HG03060 (cell line): ENCODE results near the gene DDT.
"Not testable (repeated sequence)": the region's sequence is repeated elsewhere in the genome, so short reads cannot be mapped to it uniquely, and the experiment has no call there.

Experiments used
- ATAC-seq: cut with Tn5 transposase; IDR thresholded peaks from one replicate; pipeline ENCODE4 v1.9.1; 2021; ENCODE audit warnings: low read depth, moderate number of reproducible peaks; ENCODE audit not compliant: unreplicated experiment

The DDT gene

GRCh38 chr22:23993080-23993479 lies 18.8 kb upstream of the DDT start:
- ATAC-seq, result not testable (repeated sequence)

GRCh38 chr22:23989583-23990244 lies 15.5 kb upstream of the DDT start:
- ATAC-seq, result not testable (repeated sequence)

GRCh38 chr22:23986538-23987178 lies 12.4 kb upstream of the DDT start:
- not testable (repeated sequence) for ATAC-seq

GRCh38 chr22:23986089-23986488 lies 11.8 kb upstream of the DDT start:
- ATAC-seq, result not testable (repeated sequence)

- ATAC-seq, result no peak
Observed at GRCh38 chr22:23984430-23984829, 10.2 kb upstream of the DDT start.

GRCh38 chr22:23980567-23980966 lies 6.3 kb upstream of the DDT start:
- ATAC-seq, result not testable (repeated sequence)

- not testable (repeated sequence) for ATAC-seq
Observed at GRCh38 chr22:23979557-23980240, 5.5 kb upstream of the DDT start, which contains the start of gene GSTT2. Gene GSTT2 (plus strand): TSS chr22:23980134.

- ATAC-seq, result not testable (repeated sequence)
Observed at GRCh38 chr22:23977304-23977703, 3.1 kb upstream of the DDT start.

- ATAC-seq, result not testable (repeated sequence)
Observed at GRCh38 chr22:23974836-23975352, 653 bp upstream of the DDT start.

GRCh38 chr22:23971927-23972326 lies 2.3 kb downstream of the DDT start:
- ATAC-seq, result not testable (repeated sequence)

GRCh38 chr22:23970816-23971486 lies 3.3 kb downstream of the DDT start:
- no peak for ATAC-seq

- ATAC-seq, result no peak
Observed at GRCh38 chr22:23970201-23970641, 4.0 kb downstream of the DDT start.

GRCh38 chr22:23969071-23969470 lies 5.2 kb downstream of the DDT start:
- no peak for ATAC-seq

- peak; percentile 85 for ATAC-seq
Observed at GRCh38 chr22:23966568-23966967, 7.7 kb downstream of the DDT start, which contains the start of gene DDTL. Gene DDTL (plus strand): TSS chr22:23966888. CDS start chr22:23966915, 27 bp downstream.

GRCh38 chr22:23966094-23966493 lies 8.1 kb downstream of the DDT start:
- not testable (repeated sequence) for ATAC-seq

GRCh38 chr22:23961084-23961771 lies 13.0 kb downstream of the DDT start, which contains the start of gene GSTT2B:
Gene GSTT2B (minus strand): TSS chr22:23961195. CDS start chr22:23961131, 64 bp downstream.
- not testable (repeated sequence) for ATAC-seq

GRCh38 chr22:23956301-23956900 lies 17.8 kb downstream of the DDT start:
- not testable (repeated sequence) for ATAC-seq

GRCh38 chr22:23955886-23956285 lies 18.4 kb downstream of the DDT start:
- not testable (repeated sequence) for ATAC-seq

- ATAC-seq, result not testable (repeated sequence)
Observed at GRCh38 chr22:23954991-23955305, 19.3 kb downstream of the DDT start.
